Psoas muscle (tissue), 8 donors: Measurements from ENCODE around the gene MPP3. TPM values are rescaled to one million over a fixed set of nuclear protein-coding genes. Genes with fewer than 3 reads are reported as not detected.
A peak's percentile ranks its signal among the peaks of the same experiment; 100 is the strongest.

Experiments used
- ATAC-seq, 4 donors: fragments of 200-7000 bp; cut with Tn5 transposase; one replicate each; pipeline ENCODE4 v1.9.1; 2020; ENCODE audit warnings: moderate library complexity in 3 of 4, mild to moderate bottlenecking in 2 of 4
- DNase-seq, 2 donors: peaks; one replicate each; pipeline ENCODE4 v3.0.0-alpha.2; 2020
- H3K27ac ChIP-seq: fragments of 200-600 bp; one replicate; pipeline ENCODE4 v1.8.0; 2022
- H3K27me3 ChIP-seq, 3 donors: fragments of 200-600 bp in 1 of 3; one replicate each; pipeline versions ENCODE4 v1.6.1 to v1.8.0; 2013 to 2022; ENCODE audit warnings: low read length in 2 of 3, mild to moderate bottlenecking in 2 of 3, moderate library complexity in 1 of 3; ENCODE audit not compliant: insufficient read depth in 3 of 3
- H3K36me3 ChIP-seq, 2 donors: fragments of 200-600 bp in 1 of 2; one replicate each; pipeline versions ENCODE4 v1.6.1 to v1.8.0; 2013 to 2022; ENCODE audit warnings: low read depth in 1 of 2, mild to moderate bottlenecking in 1 of 2, moderate library complexity in 1 of 2; ENCODE audit not compliant: insufficient read depth in 1 of 2
- H3K4me1 ChIP-seq: fragments of 200-600 bp; one replicate; pipeline ENCODE4 v1.8.0; 2022
- H3K4me3 ChIP-seq: fragments of 200-600 bp; one replicate; pipeline ENCODE4 v1.8.0; 2022; ENCODE audit warnings: mild to moderate bottlenecking
- H3K9me3 ChIP-seq: fragments of 200-600 bp; one replicate; pipeline ENCODE4 v1.8.0; 2022
- CTCF ChIP-seq: fragments of 200-600 bp; IDR thresholded peaks from one replicate; pipeline ENCODE4 v1.8.0; 2022; ENCODE audit warnings: antibody characterized with exemption
- WGBS, 3 donors: extraction: QIAGEN DNeasy Blood & Tissue Kit; methylation state at CpG; one replicate each; pipeline versions ENCODE4 v1.1.6 to v1.1.7; 2013; 5-methylcytosine and 5-hydroxymethylcytosine counted together
- intact Hi-C, 2 donors: fragments of 100-400 bp; cut with DNase I; formaldehyde crosslinking; loops; one replicate each; pipeline versions ENCODE4 v1.11.0 to v1.14.2; 2022
- polyA plus RNA-seq, 3 donors: library from polyadenylated mRNA; stranded (reverse); fragments of 200-250 nt; gene quantifications; one replicate each; pipeline ENCODE4 v1.2.3, GENCODE V29; 2013
- total RNA-seq, 4 donors: library from RNA; stranded (reverse); fragmentation: NEBNext Ultra II Directional in 2 of 4; extraction: Animal tissue kit (Norgen Biotek cat#: 25700) in 2 of 4; gene quantifications; one replicate each; pipeline versions ENCODE4 v1.2.1 to v1.2.4, GENCODE V29; 2021 to 2023
- donor health status: healthy with polysubstance abuse.
- donor health status: DM: no; HTN: no; CAD: no; lungs with moderate emphysema.
- donor health status: Bipolar disorder and iron deficiency.
- donor health status: healthy.
- donor health status: DM: yes; HTN: yes; CAD: no.
- donor health status: DM: no; HTN: no; CAD: no.
- donor health status: DM: no; HTN: no; CAD: no.
- donor health status: DM: yes; HTN: yes; CAD: no.

The MPP3 gene
- total and polyA plus RNA-seq, 7 donors = 1.0 to 2.0 (median 1.5) TPM

- Histone ChIP-seq H3K36me3 (no peaks in the 10 kb centered on the region), H3K27ac (no peak overlapping the region), H3K4me3 (no peak overlapping the region), H3K9me3 (no peaks in the 10 kb centered on the region), H3K4me1 (peaks cover 13% of the 10 kb centered on the region), H3K27me3 (peaks cover 0 to 34% (median 22%) of the 10 kb centered on the region in 3 donors)
- DNase-seq = no peak
- ATAC-seq = no peak
- whole genome bisulfite sequencing, 3 donors = 75 to 79% (median 76%) methylated on average over 6 of the region's 6 CpGs
- intact Hi-C loops = loop anchor here in 1 of 2 donors (5.0 kb wide), 1 partner anchor 181 kb away; no protein-coding TSS in a partner anchor
- TF ChIP-seq CTCF = no peak
Observed at GRCh38 chr17:43758086-43758485, 74.9 kb downstream of the MPP3 start.

- TF ChIP-seq CTCF = no peak
- 82 to 86% (median 84%) methylated on average over 8 of the region's 8 CpGs for WGBS, 3 donors
- Histone ChIP-seq H3K27ac (no peak overlapping the region), H3K4me3 (no peak overlapping the region), H3K27me3 (peaks cover 0 to 34% (median 22%) of the 10 kb centered on the region in 3 donors), H3K9me3 (no peaks in the 10 kb centered on the region), H3K4me1 (peaks cover 13% of the 10 kb centered on the region), H3K36me3 (no peaks in the 10 kb centered on the region)
- DNase-seq = no peak
- ATAC-seq = no peak
- intact Hi-C loops = loop anchor here in 1 of 2 donors (5.0 kb wide), 1 partner anchor 180 kb away; no protein-coding TSS in a partner anchor
Observed at GRCh38 chr17:43757171-43757660, 75.7 kb downstream of the MPP3 start.

- intact Hi-C loops = loop anchor here in 1 of 2 donors (5.0 kb wide), 1 partner anchor 179 kb away; no protein-coding TSS in a partner anchor
- Histone ChIP-seq H3K36me3 (no peaks in the 10 kb centered on the region), H3K9me3 (no peaks in the 10 kb centered on the region), H3K27ac (no peak overlapping the region), H3K4me3 (no peak overlapping the region), H3K27me3 (peaks cover 0 to 34% (median 22%) of the 10 kb centered on the region in 3 donors), H3K4me1 (peaks cover 13% of the 10 kb centered on the region)
- ATAC-seq = no peak
- DNase-seq = no peak
- WGBS, 3 donors = 77 to 80% (median 79%) methylated on average over 6 of the region's 6 CpGs
- TF ChIP-seq CTCF = no peak
Observed at GRCh38 chr17:43756201-43756600, 76.7 kb downstream of the MPP3 start.

GRCh38 chr17:43755389-43755875, 77.5 kb downstream of the MPP3 start:
- peak in 1 of 2 donors; percentile 38 for DNase-seq
- Histone ChIP-seq H3K9me3 (no peaks in the 10 kb centered on the region), H3K27me3 (peaks cover 0 to 34% (median 22%) of the 10 kb centered on the region in 3 donors), H3K4me3 (peak overlapping the region; percentile 51), H3K4me1 (peaks cover 13% of the 10 kb centered on the region), H3K36me3 (no peaks in the 10 kb centered on the region), H3K27ac (no peak overlapping the region)
- TF ChIP-seq CTCF = no peak
- WGBS, 3 donors = 3 to 8% (median 3%) methylated on average over 58 to 60 of the region's 60 CpGs
- ATAC-seq = peak; percentile 48 to 61 (median 54)
- intact Hi-C loops = loop anchor here in 1 of 2 donors (5.0 kb wide), 1 partner anchor 178 kb away; no protein-coding TSS in a partner anchor
